Measurements from ENCODE around the gene RGS12.

RGS12 gene

GRCh38 chr4:3329887-3330286, 37.1 kb downstream of the RGS12 start:
- TF ChIP-seq CTCF (IDR thresholded peaks at IDR 0.05), result no peak
- DNase-seq (ENCODE audit: low spot score), result no peak
- H3K27ac ChIP-seq, result no peak overlapping the region
- H3K4me3 ChIP-seq, result no peak overlapping the region

GRCh38 chr4:3330707-3331106, 37.9 kb downstream of the RGS12 start:
- no peak for DNase-seq (ENCODE audit: low spot score)
- no peak overlapping the region for H3K27ac ChIP-seq
- H3K4me3 ChIP-seq, result no peak overlapping the region
- TF ChIP-seq CTCF (IDR thresholded peaks at IDR 0.05), result no peak

- Histone ChIP-seq H3K27ac (peak overlapping the region in 1 of 2 donors; percentile 52), H3K4me3 (no peak overlapping the region)
- TF ChIP-seq CTCF (IDR thresholded peaks at IDR 0.05), result no peak
- no peak for DNase-seq (ENCODE audit: low spot score)
Measured at GRCh38 chr4:3331511-3332394, 38.9 kb downstream of the RGS12 start.

- H3K4me3 ChIP-seq, result no peak overlapping the region
- no peak for DNase-seq (ENCODE audit: low spot score)
- H3K27ac ChIP-seq, result no peak overlapping the region
- no peak for TF ChIP-seq CTCF (IDR thresholded peaks at IDR 0.05)
Measured at GRCh38 chr4:3332498-3332897, 39.7 kb downstream of the RGS12 start.

GRCh38 chr4:3334316-3334715, 41.5 kb downstream of the RGS12 start:
- no peak overlapping the region for H3K27ac ChIP-seq
- no peak for TF ChIP-seq CTCF (IDR thresholded peaks at IDR 0.05)
- DNase-seq (ENCODE audit: low spot score), result no peak
- no peak overlapping the region for H3K4me3 ChIP-seq

- Histone ChIP-seq H3K27ac (no peak overlapping the region), H3K4me3 (no peak overlapping the region)
- no peak for DNase-seq (ENCODE audit: low spot score)
- TF ChIP-seq CTCF (IDR thresholded peaks at IDR 0.05), result no peak
Measured at GRCh38 chr4:3335385-3335784, 42.6 kb downstream of the RGS12 start.

GRCh38 chr4:3335982-3336381, 43.2 kb downstream of the RGS12 start:
- TF ChIP-seq CTCF (IDR thresholded peaks at IDR 0.05), result no peak

More at GRCh38 chr4:3335982-3336381, 43.2 kb downstream of the RGS12 start:
- Histone ChIP-seq H3K4me3 (no peak overlapping the region), H3K27ac (no peak overlapping the region)
- no peak for DNase-seq (ENCODE audit: low spot score)
